ENCODE data around the gene MMP11. TPM values are rescaled to one million over a fixed set of nuclear protein-coding genes. Genes with fewer than 3 reads are reported as not detected.

Gene MMP11
- total RNA-seq, 1 experiment from 2014 or later: 0.44 TPM

DNA sequence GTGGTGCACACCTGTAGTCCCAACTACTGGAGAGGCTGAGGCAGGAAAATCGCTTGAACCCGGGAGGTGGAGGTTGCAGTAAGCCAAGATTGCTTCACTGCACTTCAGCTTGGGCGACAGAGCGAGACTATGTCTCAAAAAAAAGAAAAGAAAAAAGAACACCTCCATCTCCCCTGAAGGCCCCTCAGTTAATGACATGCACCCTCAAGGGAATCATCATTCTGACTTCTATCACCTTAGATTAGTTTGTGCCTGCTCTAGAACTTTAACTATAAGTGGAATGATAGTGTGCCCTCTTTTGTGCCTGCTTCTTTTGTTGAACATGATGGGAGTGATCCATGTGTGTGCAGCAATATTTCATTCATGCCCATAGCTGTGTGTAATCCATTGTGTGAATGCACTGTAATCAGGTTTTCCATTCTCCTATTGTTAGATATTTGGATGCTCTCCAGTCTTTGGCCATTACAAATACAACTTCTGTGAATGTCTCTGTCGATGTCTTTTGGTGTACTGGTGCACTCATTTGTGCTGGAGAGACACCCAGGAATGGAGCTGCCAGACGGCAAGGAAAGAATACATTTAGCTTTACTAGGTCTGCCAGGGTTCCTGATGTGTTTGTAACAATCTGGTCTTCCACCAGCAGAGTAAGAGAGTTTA is 17.5 kb upstream of the MMP11 start:
- peaks cover 6% of the 10 kb centered on the region for H3K4me1 Mint-ChIP-seq (ENCODE audit: insufficient read depth, unreplicated experiment)
- no peaks in the 10 kb centered on the region for H3K27me3 Mint-ChIP-seq (ENCODE audit: insufficient read depth, unreplicated experiment)
- H3K36me3 Mint-ChIP-seq (ENCODE audit: insufficient read depth, unreplicated experiment): no peaks in the 10 kb centered on the region
- TF ChIP-seq, protein P1, sequence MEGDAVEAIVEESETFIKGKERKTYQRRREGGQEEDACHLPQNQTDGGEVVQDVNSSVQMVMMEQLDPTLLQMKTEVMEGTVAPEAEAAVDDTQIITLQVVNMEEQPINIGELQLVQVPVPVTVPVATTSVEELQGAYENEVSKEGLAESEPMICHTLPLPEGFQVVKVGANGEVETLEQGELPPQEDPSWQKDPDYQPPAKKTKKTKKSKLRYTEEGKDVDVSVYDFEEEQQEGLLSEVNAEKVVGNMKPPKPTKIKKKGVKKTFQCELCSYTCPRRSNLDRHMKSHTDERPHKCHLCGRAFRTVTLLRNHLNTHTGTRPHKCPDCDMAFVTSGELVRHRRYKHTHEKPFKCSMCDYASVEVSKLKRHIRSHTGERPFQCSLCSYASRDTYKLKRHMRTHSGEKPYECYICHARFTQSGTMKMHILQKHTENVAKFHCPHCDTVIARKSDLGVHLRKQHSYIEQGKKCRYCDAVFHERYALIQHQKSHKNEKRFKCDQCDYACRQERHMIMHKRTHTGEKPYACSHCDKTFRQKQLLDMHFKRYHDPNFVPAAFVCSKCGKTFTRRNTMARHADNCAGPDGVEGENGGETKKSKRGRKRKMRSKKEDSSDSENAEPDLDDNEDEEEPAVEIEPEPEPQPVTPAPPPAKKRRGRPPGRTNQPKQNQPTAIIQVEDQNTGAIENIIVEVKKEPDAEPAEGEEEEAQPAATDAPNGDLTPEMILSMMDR (IDR thresholded peaks at IDR 0.05; ENCODE audit: unreplicated experiment): no peak
- no peak for DNase-seq (ENCODE audit: unreplicated experiment)
- no peak overlapping the region for H3K4me3 Mint-ChIP-seq (ENCODE audit: unreplicated experiment)
- BruUV-seq (replicated peaks): no TSS peak
- intact Hi-C loops (cut with micrococcal nuclease): no loop called here
- ChIA-PET POLR2A (interaction anchor here (1.1 kb wide), 1 partner anchor 102 kb away, joined by 3 read pairs; the partner anchor contains the start of gene SLC2A11), CTCF (interaction anchor here (1.0 to 1.8 kb wide), 3 partner anchors 12 to 95 kb away, joined by 3 to 6 read pairs (median 4); partner anchors contain the start of gene CHCHD10)
- no peak overlapping the region for H3K27ac Mint-ChIP-seq (ENCODE audit: low read depth, unreplicated experiment)
- H3K9me3 Mint-ChIP-seq (ENCODE audit: unreplicated experiment): no peaks in the 10 kb centered on the region

DNA sequence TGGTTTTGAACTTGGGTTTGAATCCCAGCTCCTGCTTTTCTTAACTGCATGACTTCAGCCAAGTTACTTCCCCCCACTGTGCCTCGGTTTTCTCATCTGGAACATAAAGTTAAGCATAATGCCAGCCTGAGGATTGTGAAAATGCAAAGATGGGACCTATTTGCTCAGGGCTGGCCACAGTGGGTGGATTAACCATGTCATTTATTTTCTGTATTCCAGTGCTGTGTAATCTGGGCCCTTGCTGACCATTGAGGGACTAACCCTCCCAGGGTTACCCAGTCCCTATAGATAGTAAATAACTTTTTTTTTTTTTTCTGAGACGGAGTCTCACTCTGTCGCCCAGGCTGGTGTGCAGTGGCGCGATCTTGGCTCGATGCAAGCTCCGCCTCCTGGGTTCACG is 16.9 kb upstream of the MMP11 start:
- ChIA-PET CTCF (interaction anchor here (1.6 to 1.8 kb wide), 2 partner anchors 12 to 94 kb away, joined by 4 to 6 read pairs; partner anchors contain the start of gene CHCHD10), POLR2A (interaction anchor here (1.1 kb wide), 1 partner anchor 102 kb away, joined by 3 read pairs; the partner anchor contains the start of gene SLC2A11)
- Mint-ChIP-seq H3K36me3 (ENCODE audit: insufficient read depth, unreplicated experiment) (no peaks in the 10 kb centered on the region), H3K27me3 (ENCODE audit: insufficient read depth, unreplicated experiment) (no peaks in the 10 kb centered on the region), H3K9me3 (ENCODE audit: unreplicated experiment) (no peaks in the 10 kb centered on the region), H3K4me3 (ENCODE audit: unreplicated experiment) (no peak overlapping the region), H3K27ac (ENCODE audit: low read depth, unreplicated experiment) (no peak overlapping the region), H3K4me1 (ENCODE audit: insufficient read depth, unreplicated experiment) (no peaks in the 10 kb centered on the region)
- BruUV-seq (replicated peaks): no TSS peak
- intact Hi-C loops (cut with micrococcal nuclease): no loop called here
- TF ChIP-seq, protein P1 (IDR thresholded peaks at IDR 0.05; ENCODE audit: unreplicated experiment): no peak
- no peak for DNase-seq (ENCODE audit: unreplicated experiment)

DNA sequence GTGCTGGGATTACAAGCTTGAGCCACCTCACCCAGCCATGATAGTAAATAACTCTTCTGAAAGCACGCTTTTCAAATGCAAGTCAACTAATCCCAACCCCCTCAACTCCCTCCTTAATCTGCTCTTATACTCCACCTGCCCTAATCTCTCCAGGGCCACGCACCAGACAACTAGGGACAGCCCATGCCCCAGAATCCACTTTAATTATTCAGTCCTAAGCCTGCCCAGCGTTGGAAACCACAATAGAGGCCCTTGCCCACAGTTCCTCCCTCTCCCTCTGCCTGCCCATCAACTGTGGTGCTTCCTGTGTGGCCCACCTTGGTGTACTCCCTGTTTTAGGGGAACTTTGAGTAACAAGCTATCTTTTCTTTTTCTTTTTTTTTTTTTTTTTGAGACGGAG is 15.8 kb upstream of the MMP11 start:
- H3K27ac Mint-ChIP-seq (ENCODE audit: low read depth, unreplicated experiment): no peak overlapping the region
- no peaks in the 10 kb centered on the region for H3K27me3 Mint-ChIP-seq (ENCODE audit: insufficient read depth, unreplicated experiment)
- CTCF ChIA-PET: no interaction called here
- H3K36me3 Mint-ChIP-seq (ENCODE audit: insufficient read depth, unreplicated experiment): no peaks in the 10 kb centered on the region
- DNase-seq (ENCODE audit: unreplicated experiment): no peak
- BruUV-seq (replicated peaks): no TSS peak
- intact Hi-C loops (cut with micrococcal nuclease): no loop called here
- H3K4me3 Mint-ChIP-seq (ENCODE audit: unreplicated experiment): no peak overlapping the region
- H3K4me1 Mint-ChIP-seq (ENCODE audit: insufficient read depth, unreplicated experiment): no peaks in the 10 kb centered on the region
- POLR2A ChIA-PET: no interaction called here
- TF ChIP-seq, protein P1 (IDR thresholded peaks at IDR 0.05; ENCODE audit: unreplicated experiment): no peak
- no peaks in the 10 kb centered on the region for H3K9me3 Mint-ChIP-seq (ENCODE audit: unreplicated experiment)

DNA sequence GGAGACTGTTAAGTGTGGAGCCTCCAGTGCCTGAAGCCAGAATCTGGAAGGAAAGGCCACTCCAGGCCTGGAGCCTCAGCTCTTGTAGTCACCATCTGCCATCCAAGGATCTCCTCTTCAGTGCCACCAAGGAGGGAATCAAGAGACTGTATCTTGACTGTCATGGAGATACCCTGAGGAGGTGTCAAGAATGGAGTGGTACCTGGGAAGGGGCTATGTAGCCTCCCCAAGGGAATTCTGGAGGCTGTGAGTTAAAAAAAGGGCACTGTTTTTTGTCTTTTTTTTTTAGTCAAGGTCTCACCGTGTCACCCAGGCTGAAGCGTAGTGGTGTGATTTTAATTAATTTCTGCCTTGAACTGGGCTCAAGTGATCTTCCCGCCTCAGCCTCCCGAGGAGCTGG is 13.1 kb upstream of the MMP11 start:
- Mint-ChIP-seq H3K27me3 (ENCODE audit: insufficient read depth, unreplicated experiment) (no peaks in the 10 kb centered on the region), H3K4me3 (ENCODE audit: unreplicated experiment) (no peak overlapping the region), H3K36me3 (ENCODE audit: insufficient read depth, unreplicated experiment) (no peaks in the 10 kb centered on the region), H3K9me3 (ENCODE audit: unreplicated experiment) (no peaks in the 10 kb centered on the region), H3K4me1 (ENCODE audit: insufficient read depth, unreplicated experiment) (no peaks in the 10 kb centered on the region), H3K27ac (ENCODE audit: low read depth, unreplicated experiment) (no peak overlapping the region)
- ChIA-PET POLR2A (interaction anchor here (0.7 kb wide), 1 partner anchor 22 kb away, joined by 3 read pairs; no protein-coding TSS in a partner anchor), CTCF (interaction anchor here (0.6 to 2.1 kb wide), 6 partner anchors 13 to 1564 kb away, joined by 3 to 12 read pairs (median 3); no protein-coding TSS in a partner anchor)
- intact Hi-C loops (cut with micrococcal nuclease): no loop called here
- TF ChIP-seq, protein P1 (IDR thresholded peaks at IDR 0.05; ENCODE audit: unreplicated experiment): no peak
- BruUV-seq (replicated peaks): no TSS peak
- no peak for DNase-seq (ENCODE audit: unreplicated experiment)
